HEK293T (cell line): ENCODE measurements around the gene OR2T2.
"Not testable (repeated sequence)": the region's sequence is repeated elsewhere in the genome, so short reads cannot be mapped to it uniquely, and the experiment has no call there.

Experiments
- FOXK2 ChIP-seq: fragments of 450-650 bp; IDR thresholded peaks from 2 replicates; pipeline ENCODE4 v1.6.1; 2016; ENCODE audit warnings: mild to moderate bottlenecking
- HDGF ChIP-seq: fragments of 450-650 bp; IDR thresholded peaks from 2 replicates; pipeline ENCODE4 v1.6.1; 2017; ENCODE audit warnings: antibody characterized with exemption, borderline replicate concordance
- NFRKB ChIP-seq: fragments of 450-650 bp; IDR thresholded peaks from 2 replicates; pipeline ENCODE4 v1.6.1; 2016; ENCODE audit warnings: mild to moderate bottlenecking, moderate library complexity
- SP1 ChIP-seq: fragments of 450-650 bp; IDR thresholded peaks from 2 replicates; pipeline ENCODE4 v1.6.1; 2017

- TF ChIP-seq NFRKB, SP1, FOXK2, HDGF: not testable (repeated sequence)
Measured at GRCh38 chr1:248438668-248439067, 6.8 kb upstream of the OR2T2 start.
